Neural cell (in vitro differentiated cells): ENCODE data around the gene KIAA1586. TPM values are rescaled to one million over a fixed set of nuclear protein-coding genes. Genes with fewer than 3 reads are reported as not detected.

ENCODE experiments used
- H2AFZ ChIP-seq: fragments of 200-600, 300-800 bp; sonication (generic), shearing (Covaris generic); 2 replicates; pipeline ENCODE4 v1.6.0; 2014; ENCODE audit warnings: low read depth, mild to moderate bottlenecking, antibody characterized with exemption, low read length, moderate library complexity
- H3F3A ChIP-seq: fragments of 200-600 bp; shearing (Covaris generic); 2 replicates; pipeline ENCODE4 v1.6.1; 2016; ENCODE audit warnings: mild to moderate bottlenecking, moderate library complexity, mixed read lengths, antibody characterized with exemption, low read length; ENCODE audit not compliant: insufficient read depth, poor library complexity, severe bottlenecking
- H3K27ac ChIP-seq: fragments of 200-600, 300-800 bp; sonication (generic), shearing (Covaris generic); 2 replicates; pipeline ENCODE4 v1.5.1; 2014; ENCODE audit warnings: mild to moderate bottlenecking, low read length, moderate library complexity
- H3K27me3 ChIP-seq: fragments of 300-800, 200-600 bp; sonication (generic), shearing (Covaris generic); 2 replicates; pipeline ENCODE4 v1.6.0; 2014; ENCODE audit warnings: mild to moderate bottlenecking, low read depth, low read length, moderate library complexity; ENCODE audit not compliant: insufficient read depth
- H3K36me3 ChIP-seq: fragments of 300-800, 200-600 bp; sonication (generic), shearing (Covaris generic); 2 replicates; pipeline ENCODE4 v1.5.1; 2014; ENCODE audit warnings: mild to moderate bottlenecking, antibody characterized with exemption, low read length, moderate library complexity; ENCODE audit not compliant: insufficient read depth
- H3K4me2 ChIP-seq: fragments of 300-800, 200-600 bp; sonication (generic), shearing (Covaris generic); 2 replicates; pipeline ENCODE4 v1.6.0; 2014; ENCODE audit warnings: mild to moderate bottlenecking, low read length
- H3K4me3 ChIP-seq: fragments of 300-800, 200-600 bp; sonication (generic), shearing (Covaris generic); 2 replicates; pipeline ENCODE4 v1.5.1; 2014; ENCODE audit warnings: mild to moderate bottlenecking, low read length, moderate library complexity
- H3K79me2 ChIP-seq: fragments of 200-600 bp; shearing (Covaris generic); replicated peaks from 2 replicates; pipeline ENCODE4 v1.6.0; 2014; ENCODE audit warnings: mild to moderate bottlenecking, low read length, moderate library complexity; ENCODE audit not compliant: insufficient read depth
- H3K9ac ChIP-seq: fragments of 300-800, 200-600 bp; sonication (generic), shearing (Covaris generic); 2 replicates; pipeline ENCODE4 v1.6.1; 2016; ENCODE audit warnings: mild to moderate bottlenecking, low read length, mixed read lengths
- H3K9me2 ChIP-seq: fragments of 200-600 bp; shearing (Covaris generic); 2 replicates; pipeline ENCODE4 v1.6.1; 2016; ENCODE audit warnings: mild to moderate bottlenecking, low read length, mixed read lengths; ENCODE audit not compliant: insufficient read depth
- H3K9me3 ChIP-seq: fragments of 200-600, 300-800 bp; sonication (generic), shearing (Covaris generic); 2 replicates; pipeline ENCODE4 v1.6.1; 2016; ENCODE audit warnings: mild to moderate bottlenecking, mixed run types, low read length, moderate library complexity, mixed read lengths
- H4K20me1 ChIP-seq: fragments of 200-600 bp; shearing (Covaris generic); 2 replicates; pipeline ENCODE4 v1.6.1; 2016; ENCODE audit warnings: mild to moderate bottlenecking, mixed run types; ENCODE audit not compliant: insufficient read depth
- EP300 ChIP-seq: fragments of 450-650 bp; conservative IDR thresholded peaks from 2 replicates; pipeline ENCODE4 v1.6.1; 2014; ENCODE audit warnings: antibody characterized with exemption, mild to moderate bottlenecking, moderate library complexity; ENCODE audit not compliant: poor library complexity, severe bottlenecking
- EZH2 ChIP-seq: fragments of 200-600, 300-800 bp; shearing (Covaris generic), sonication (generic); IDR thresholded peaks from 2 replicates; pipeline ENCODE4 v1.6.1; 2014; ENCODE audit warnings: antibody characterized with exemption, low read length, borderline replicate concordance, mild to moderate bottlenecking; ENCODE audit not compliant: insufficient read depth, poor library complexity, severe bottlenecking
- MXI1 ChIP-seq: fragments of 450-650 bp; conservative IDR thresholded peaks from 2 replicates; pipeline ENCODE4 v1.6.1; 2014; ENCODE audit warnings: antibody characterized with exemption, mild to moderate bottlenecking; ENCODE audit not compliant: poor library complexity, severe bottlenecking
- POLR2AphosphoS5 ChIP-seq: IDR thresholded peaks from 2 replicates; pipeline ENCODE4 v1.6.1; 2012
- RAD21 ChIP-seq: fragments of 450-650 bp; conservative IDR thresholded peaks from 2 replicates; pipeline ENCODE4 v1.6.1; 2014; ENCODE audit warnings: antibody characterized with exemption, mild to moderate bottlenecking, moderate library complexity
- REST ChIP-seq: IDR thresholded peaks from 2 replicates; pipeline ENCODE4 v1.6.1; 2012; ENCODE audit warnings: borderline replicate concordance
- SMC3 ChIP-seq: fragments of 450-650 bp; conservative IDR thresholded peaks from 2 replicates; pipeline ENCODE4 v1.6.1; 2014; ENCODE audit warnings: antibody characterized with exemption, mild to moderate bottlenecking, moderate library complexity; ENCODE audit not compliant: poor library complexity
- TAF1 ChIP-seq: IDR thresholded peaks from 2 replicates; pipeline ENCODE4 v1.6.1; 2012; ENCODE audit warnings: low read depth
- polyA plus RNA-seq: library from polyadenylated mRNA; depleted of rRNA; stranded (reverse); fragments of >200 nt; gene quantifications from 2 replicates; pipeline ENCODE4 v1.2.3, GENCODE V29; 2014
- TF ChIP-seq, protein P1 (sequence below): fragments of 450-650 bp; IDR thresholded peaks from 2 replicates; pipeline ENCODE4 v1.5.1; 2014; ENCODE audit warnings: antibody characterized with exemption, mild to moderate bottlenecking, moderate library complexity; ENCODE audit not compliant: poor library complexity, severe bottlenecking

KIAA1586 gene
- polyA plus RNA-seq, 1 donor from 2014 or later = 34.4 TPM

DNA sequence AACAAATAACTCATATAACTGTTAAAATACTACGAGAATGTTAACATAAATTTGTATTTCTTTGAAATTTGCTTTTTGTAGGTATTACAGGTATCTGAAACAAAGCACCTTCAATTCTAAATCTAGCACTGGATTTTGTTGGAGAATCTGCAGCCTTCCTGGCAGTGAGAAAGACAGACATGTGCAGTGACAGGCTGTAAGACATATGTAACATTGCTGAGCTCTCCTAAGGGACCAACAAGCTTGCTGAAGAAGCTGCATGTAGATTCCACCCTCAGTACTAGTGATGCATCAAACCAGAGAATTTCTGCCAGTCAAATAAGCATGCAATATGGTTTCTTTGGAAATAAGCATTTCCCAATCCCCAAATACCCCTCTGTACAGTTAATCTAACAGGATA, 20.5 kb upstream of the KIAA1586 start:
- Histone ChIP-seq H3K9me3 (no peaks in the 10 kb centered on the region), H3K4me3 (no peak overlapping the region), H3K27me3 (no peaks in the 10 kb centered on the region), H3K9ac (no peak overlapping the region), H3F3A (no peaks in the 10 kb centered on the region), H3K36me3 (no peaks in the 10 kb centered on the region), H3K27ac (peak overlapping the region; percentile 30), H3K4me2 (no peak overlapping the region), H3K9me2 (no peaks in the 10 kb centered on the region), H2AFZ (no peak overlapping the region), H3K79me2 (no peaks in the 10 kb centered on the region), H4K20me1 (no peaks in the 10 kb centered on the region)
- no peak for TF ChIP-seq POLR2AphosphoS5
- TF ChIP-seq REST = no peak
- TF ChIP-seq EP300 = peak; percentile 15

GRCh38 chr6:57027301-57027700, 19.2 kb upstream of the KIAA1586 start:
- H2AFZ ChIP-seq = no peak overlapping the region
- no peaks in the 10 kb centered on the region for H3K9me3 ChIP-seq
- no peaks in the 10 kb centered on the region for H3K36me3 ChIP-seq
- H3K27ac ChIP-seq = no peak overlapping the region
- H3K79me2 ChIP-seq = no peaks in the 10 kb centered on the region
- H3K27me3 ChIP-seq = no peaks in the 10 kb centered on the region
- no peaks in the 10 kb centered on the region for H3F3A ChIP-seq
- no peaks in the 10 kb centered on the region for H3K9me2 ChIP-seq
- no peak overlapping the region for H3K4me2 ChIP-seq
- H3K9ac ChIP-seq = no peak overlapping the region
- TF ChIP-seq EP300 = no peak
- no peak for TF ChIP-seq SMC3
- TF ChIP-seq RAD21 = no peak
- no peak overlapping the region for H3K4me3 ChIP-seq
- no peaks in the 10 kb centered on the region for H4K20me1 ChIP-seq

GRCh38 chr6:57029213-57029612, 17.3 kb upstream of the KIAA1586 start:
- Histone ChIP-seq H3K36me3 (no peaks in the 10 kb centered on the region), H3K27me3 (no peaks in the 10 kb centered on the region), H3K9me2 (no peaks in the 10 kb centered on the region), H3K4me2 (no peak overlapping the region), H2AFZ (no peak overlapping the region), H4K20me1 (no peaks in the 10 kb centered on the region), H3F3A (no peaks in the 10 kb centered on the region), H3K79me2 (no peaks in the 10 kb centered on the region), H3K27ac (no peak overlapping the region), H3K9me3 (no peaks in the 10 kb centered on the region), H3K9ac (no peak overlapping the region), H3K4me3 (no peak overlapping the region)
- TF ChIP-seq RAD21 (no peak), REST (no peak), EP300 (no peak), TAF1 (no peak), EZH2 (no peak), SMC3 (no peak), MXI1 (no peak)
- TF ChIP-seq, protein P1, sequence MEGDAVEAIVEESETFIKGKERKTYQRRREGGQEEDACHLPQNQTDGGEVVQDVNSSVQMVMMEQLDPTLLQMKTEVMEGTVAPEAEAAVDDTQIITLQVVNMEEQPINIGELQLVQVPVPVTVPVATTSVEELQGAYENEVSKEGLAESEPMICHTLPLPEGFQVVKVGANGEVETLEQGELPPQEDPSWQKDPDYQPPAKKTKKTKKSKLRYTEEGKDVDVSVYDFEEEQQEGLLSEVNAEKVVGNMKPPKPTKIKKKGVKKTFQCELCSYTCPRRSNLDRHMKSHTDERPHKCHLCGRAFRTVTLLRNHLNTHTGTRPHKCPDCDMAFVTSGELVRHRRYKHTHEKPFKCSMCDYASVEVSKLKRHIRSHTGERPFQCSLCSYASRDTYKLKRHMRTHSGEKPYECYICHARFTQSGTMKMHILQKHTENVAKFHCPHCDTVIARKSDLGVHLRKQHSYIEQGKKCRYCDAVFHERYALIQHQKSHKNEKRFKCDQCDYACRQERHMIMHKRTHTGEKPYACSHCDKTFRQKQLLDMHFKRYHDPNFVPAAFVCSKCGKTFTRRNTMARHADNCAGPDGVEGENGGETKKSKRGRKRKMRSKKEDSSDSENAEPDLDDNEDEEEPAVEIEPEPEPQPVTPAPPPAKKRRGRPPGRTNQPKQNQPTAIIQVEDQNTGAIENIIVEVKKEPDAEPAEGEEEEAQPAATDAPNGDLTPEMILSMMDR = no peak
